GM21423 (cell line): ENCODE results near the gene RPS19.

ENCODE experiments used
- ATAC-seq: cut with Tn5 transposase; IDR thresholded peaks from one replicate; pipeline ENCODE4 v1.9.1; 2021; ENCODE audit warnings: mild to moderate bottlenecking, moderate library complexity; ENCODE audit not compliant: unreplicated experiment

Gene RPS19

GRCh38 chr19:41897181-41897580 lies 37.1 kb downstream of the RPS19 start:
- no peak for ATAC-seq

GRCh38 chr19:41897820-41898219 lies 37.8 kb downstream of the RPS19 start:
- ATAC-seq = no peak

GRCh38 chr19:41898235-41898634 lies 38.2 kb downstream of the RPS19 start:
- ATAC-seq = no peak

GRCh38 chr19:41901707-41902360 lies 41.8 kb downstream of the RPS19 start:
- ATAC-seq = no peak

- no peak for ATAC-seq
These were observed 42.5 kb downstream of the RPS19 start for GRCh38 chr19:41902594-41902993.

GRCh38 chr19:41903193-41903953 lies 43.3 kb downstream of the RPS19 start:
- ATAC-seq = no peak

GRCh38 chr19:41904118-41904870 lies 44.2 kb downstream of the RPS19 start:
- no peak for ATAC-seq

- no peak for ATAC-seq
These were observed 45.4 kb downstream of the RPS19 start for GRCh38 chr19:41905273-41906002.

GRCh38 chr19:41906271-41906670 lies 46.2 kb downstream of the RPS19 start:
- ATAC-seq = no peak

GRCh38 chr19:41906916-41907680 lies 47.0 kb downstream of the RPS19 start:
- no peak for ATAC-seq

GRCh38 chr19:41907994-41908615 lies 48.0 kb downstream of the RPS19 start:
- no peak for ATAC-seq

GRCh38 chr19:41908724-41909464 lies 48.8 kb downstream of the RPS19 start:
- ATAC-seq = no peak

- no peak for ATAC-seq
These were observed 49.7 kb downstream of the RPS19 start for GRCh38 chr19:41909706-41910105.

GRCh38 chr19:41910240-41910991 lies 50.4 kb downstream of the RPS19 start:
- ATAC-seq = no peak

- no peak for ATAC-seq
These were observed 51.2 kb downstream of the RPS19 start for GRCh38 chr19:41910992-41911888.

- no peak for ATAC-seq
These were observed 52.1 kb downstream of the RPS19 start for GRCh38 chr19:41911889-41912731.
